IPS-20b (cell line): ENCODE data around the gene FXYD1.
"Not testable (repeated sequence)": the region's sequence is repeated elsewhere in the genome, so short reads cannot be mapped to it uniquely, and the experiment has no call there.

Source experiments
- H3K27ac ChIP-seq: one replicate; pipeline ENCODE4 v1.5.1; 2013; ENCODE audit warnings: low read length
- H3K27me3 ChIP-seq: 2 replicates; pipeline ENCODE4 v1.6.1; 2013; ENCODE audit warnings: mild to moderate bottlenecking, low read length, inconsistent platforms; ENCODE audit not compliant: insufficient read depth
- H3K36me3 ChIP-seq: 2 replicates; pipeline ENCODE4 v1.6.1; 2013; ENCODE audit warnings: low read depth, mild to moderate bottlenecking, inconsistent platforms, low read length, moderate library complexity; ENCODE audit not compliant: insufficient read depth
- H3K4me1 ChIP-seq: 2 replicates; pipeline ENCODE4 v1.6.1; 2013; ENCODE audit warnings: mild to moderate bottlenecking, control low read depth, inconsistent platforms, low read length, moderate library complexity; ENCODE audit not compliant: insufficient read depth
- H3K4me3 ChIP-seq: 2 replicates; pipeline ENCODE4 v1.5.1; 2013; ENCODE audit warnings: mild to moderate bottlenecking, low read length, inconsistent platforms
- H3K9ac ChIP-seq: 2 replicates; pipeline ENCODE4 v1.6.1; 2013; ENCODE audit warnings: low read depth, mild to moderate bottlenecking, inconsistent platforms, low read length, moderate library complexity
- H3K9me3 ChIP-seq: 2 replicates; pipeline ENCODE4 v1.6.1; 2013; ENCODE audit warnings: mild to moderate bottlenecking, low read depth, low read length, inconsistent platforms; ENCODE audit not compliant: insufficient read depth

The FXYD1 gene

GRCh38 chr19:35099897-35100275 is 38.7 kb upstream of the FXYD1 start:
- Histone ChIP-seq H3K27me3 (no peaks in the 10 kb centered on the region), H3K9me3 (no peaks in the 10 kb centered on the region), H3K4me3 (no peak overlapping the region), H3K36me3 (no peaks in the 10 kb centered on the region), H3K4me1 (no peaks in the 10 kb centered on the region), H3K9ac (no peak overlapping the region), H3K27ac (no peak overlapping the region)

DNA sequence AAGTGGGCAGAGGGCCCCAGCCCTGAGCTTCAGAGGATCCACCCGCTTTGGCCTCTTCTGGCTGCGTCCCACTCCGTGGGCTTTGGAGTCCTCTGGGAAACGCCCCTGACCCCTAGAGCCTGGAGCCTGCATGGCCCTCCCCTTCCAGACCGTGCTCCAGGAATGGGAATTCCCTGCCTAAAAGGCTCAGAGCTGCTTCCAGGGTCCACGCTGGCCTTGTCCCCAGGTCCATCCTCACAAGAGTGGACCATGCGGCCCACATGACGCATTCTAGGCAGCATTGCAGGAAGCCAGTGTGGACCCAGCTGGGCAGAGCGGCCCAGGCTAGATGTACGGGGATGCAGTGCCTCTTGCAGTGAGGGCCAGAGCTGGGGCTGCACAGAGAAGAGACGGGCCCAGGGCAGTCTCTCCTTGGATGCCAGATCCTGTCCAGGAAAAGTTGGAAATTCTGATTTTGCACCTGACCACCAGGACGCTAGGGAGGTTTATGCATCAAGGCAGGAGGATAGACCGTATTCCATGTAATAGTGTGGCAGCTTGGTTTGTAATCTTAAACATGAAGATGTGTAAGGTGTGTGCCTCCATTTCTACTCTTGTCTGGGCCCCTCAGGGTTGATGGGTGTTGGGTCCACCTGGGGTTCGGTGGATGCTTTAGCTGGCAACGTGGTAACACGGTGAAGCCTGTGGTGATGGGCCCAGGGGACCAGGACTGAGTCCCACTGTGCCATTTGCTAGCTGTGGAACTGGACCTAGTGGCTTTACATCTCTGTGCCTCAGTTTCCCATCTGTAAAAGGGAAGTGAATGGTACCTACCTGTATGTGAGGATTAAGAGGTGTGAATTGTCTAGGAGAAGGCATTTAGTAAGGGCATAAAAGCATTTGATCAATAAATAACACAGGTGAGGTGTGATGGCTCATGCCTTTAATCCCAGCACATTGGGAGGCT is 37.8 kb upstream of the FXYD1 start:
- Histone ChIP-seq H3K27me3 (no peaks in the 10 kb centered on the region), H3K36me3 (no peaks in the 10 kb centered on the region), H3K27ac (no peak overlapping the region), H3K4me1 (no peaks in the 10 kb centered on the region), H3K4me3 (no peak overlapping the region), H3K9me3 (no peaks in the 10 kb centered on the region), H3K9ac (no peak overlapping the region)

- not testable (repeated sequence) for H3K4me1 ChIP-seq, H3K36me3 ChIP-seq, H3K9ac ChIP-seq, H3K4me3 ChIP-seq, H3K27ac ChIP-seq, H3K9me3 ChIP-seq, H3K27me3 ChIP-seq
These were observed 36.7 kb upstream of the FXYD1 start for GRCh38 chr19:35101949-35102348.

- H3K9me3 ChIP-seq, H3K27ac ChIP-seq, H3K4me1 ChIP-seq, H3K4me3 ChIP-seq, H3K36me3 ChIP-seq, H3K9ac ChIP-seq, H3K27me3 ChIP-seq: not testable (repeated sequence)
These were observed 35.0 kb upstream of the FXYD1 start for GRCh38 chr19:35103614-35104013.

DNA sequence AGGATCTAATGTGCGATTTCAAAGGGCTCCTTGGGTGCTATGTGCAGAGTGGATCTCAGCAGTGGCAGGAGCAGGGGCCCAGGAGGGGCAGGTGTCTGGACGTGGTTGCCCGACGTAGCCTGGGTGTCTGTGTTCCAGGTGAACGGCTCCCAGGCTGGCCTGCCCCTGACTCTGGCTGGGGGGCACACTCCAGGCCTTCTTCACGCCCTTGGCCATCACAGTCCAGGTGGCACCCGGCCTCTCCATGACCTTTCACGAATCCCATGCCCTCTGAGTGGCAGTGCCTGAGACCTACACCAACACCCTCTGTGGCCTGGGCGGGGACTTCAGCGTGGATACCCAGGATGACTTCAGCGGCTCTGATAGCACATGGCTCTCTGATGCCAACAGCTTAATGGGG is 34.3 kb upstream of the FXYD1 start:
- no peaks in the 10 kb centered on the region for H3K36me3 ChIP-seq
- no peak overlapping the region for H3K9ac ChIP-seq
- H3K27me3 ChIP-seq, result no peaks in the 10 kb centered on the region
- no peak overlapping the region for H3K4me3 ChIP-seq
- H3K4me1 ChIP-seq, result no peaks in the 10 kb centered on the region
- H3K27ac ChIP-seq, result no peak overlapping the region
- H3K9me3 ChIP-seq, result no peaks in the 10 kb centered on the region

DNA sequence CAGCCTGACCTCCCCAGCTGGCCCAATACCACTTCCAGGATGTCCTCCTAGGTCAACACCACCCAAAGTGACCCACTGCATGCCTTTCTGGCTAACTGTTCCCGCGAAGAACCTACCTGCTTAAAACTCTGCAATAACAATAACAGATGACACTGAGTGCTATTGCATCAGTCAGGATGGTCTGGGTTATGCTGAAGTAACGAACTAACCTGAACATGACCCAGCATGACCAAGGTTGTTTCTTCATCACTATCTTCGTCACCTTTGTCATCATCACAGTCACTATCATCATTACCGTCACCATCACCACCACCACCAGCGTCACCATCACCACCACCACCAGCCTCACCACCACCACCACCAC is 33.6 kb upstream of the FXYD1 start:
- no peak overlapping the region for H3K9ac ChIP-seq
- H3K27me3 ChIP-seq, result no peaks in the 10 kb centered on the region
- no peaks in the 10 kb centered on the region for H3K36me3 ChIP-seq
- H3K4me3 ChIP-seq, result no peak overlapping the region
- H3K27ac ChIP-seq, result no peak overlapping the region
- no peaks in the 10 kb centered on the region for H3K4me1 ChIP-seq
- H3K9me3 ChIP-seq, result no peaks in the 10 kb centered on the region

DNA sequence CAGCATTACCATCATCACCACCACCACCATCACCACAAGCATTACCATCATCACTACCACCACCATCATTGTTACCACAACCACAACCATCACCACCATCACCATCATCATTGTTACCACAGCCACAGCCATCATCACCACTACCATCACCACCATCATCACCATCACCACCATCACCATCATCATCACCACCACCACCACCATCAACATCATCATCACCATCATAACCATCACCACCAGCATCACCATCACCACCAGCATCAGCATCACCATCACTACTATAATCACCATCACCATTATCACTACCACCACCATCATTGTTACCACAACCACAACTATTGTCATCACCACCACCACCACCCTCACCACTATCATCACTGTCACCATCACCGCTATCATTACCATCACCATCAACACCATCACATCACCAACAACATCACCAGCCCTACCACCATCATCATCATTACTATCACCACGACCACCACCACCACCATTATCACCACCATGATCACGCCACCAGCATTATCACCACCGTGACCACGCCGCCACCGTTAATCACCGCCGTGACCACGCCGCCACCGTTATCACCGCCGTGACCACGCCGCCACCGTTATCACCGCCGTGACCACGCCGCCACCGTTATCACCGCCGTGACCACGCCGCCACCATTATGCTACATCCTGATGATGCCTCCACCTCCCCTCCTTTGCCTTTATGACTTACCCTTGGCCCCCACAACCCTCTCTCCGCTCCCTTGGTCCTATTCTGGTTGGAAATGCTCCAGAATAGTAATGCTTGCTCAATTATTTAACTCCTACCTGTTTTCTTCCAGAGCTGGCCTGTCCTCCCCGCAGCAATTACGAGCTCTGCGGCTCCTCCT is 33.0 kb upstream of the FXYD1 start:
- no peak overlapping the region for H3K4me3 ChIP-seq
- no peak overlapping the region for H3K27ac ChIP-seq
- no peaks in the 10 kb centered on the region for H3K4me1 ChIP-seq
- H3K27me3 ChIP-seq, result no peaks in the 10 kb centered on the region
- no peak overlapping the region for H3K9ac ChIP-seq
- no peaks in the 10 kb centered on the region for H3K9me3 ChIP-seq
- no peaks in the 10 kb centered on the region for H3K36me3 ChIP-seq

DNA sequence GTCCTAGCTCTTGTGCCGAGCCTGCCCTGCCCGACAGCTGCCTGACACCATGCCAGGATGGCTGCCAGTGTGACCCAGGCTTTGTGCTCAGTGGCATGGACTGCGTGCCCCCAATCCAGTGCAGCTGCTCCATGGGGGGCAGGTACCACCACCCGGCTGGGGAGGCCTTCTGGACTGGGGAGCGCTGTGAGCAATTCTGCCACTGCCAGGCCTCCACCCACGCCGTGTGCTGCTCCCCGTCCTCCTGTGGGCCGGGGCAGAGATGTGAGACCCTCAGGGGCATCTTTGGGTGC is 32.4 kb upstream of the FXYD1 start:
- Histone ChIP-seq H3K4me1 (no peaks in the 10 kb centered on the region), H3K27ac (no peak overlapping the region), H3K36me3 (no peaks in the 10 kb centered on the region), H3K9me3 (no peaks in the 10 kb centered on the region), H3K27me3 (no peaks in the 10 kb centered on the region), H3K4me3 (no peak overlapping the region), H3K9ac (no peak overlapping the region)

GRCh38 chr19:35106898-35107541 is 31.6 kb upstream of the FXYD1 start:
- no peak overlapping the region for H3K9ac ChIP-seq
- no peaks in the 10 kb centered on the region for H3K9me3 ChIP-seq
- H3K27ac ChIP-seq, result no peak overlapping the region
- H3K27me3 ChIP-seq, result no peaks in the 10 kb centered on the region
- no peak overlapping the region for H3K4me3 ChIP-seq
- no peaks in the 10 kb centered on the region for H3K36me3 ChIP-seq
- H3K4me1 ChIP-seq, result no peaks in the 10 kb centered on the region

- Histone ChIP-seq H3K27me3 (no peaks in the 10 kb centered on the region), H3K9me3 (no peaks in the 10 kb centered on the region), H3K9ac (no peak overlapping the region), H3K4me3 (no peak overlapping the region), H3K36me3 (no peaks in the 10 kb centered on the region), H3K27ac (no peak overlapping the region), H3K4me1 (no peaks in the 10 kb centered on the region)
These were observed 31.1 kb upstream of the FXYD1 start for GRCh38 chr19:35107545-35107944.

GRCh38 chr19:35108730-35109129 is 29.9 kb upstream of the FXYD1 start:
- H3K4me3 ChIP-seq, result no peak overlapping the region
- no peak overlapping the region for H3K9ac ChIP-seq
- no peaks in the 10 kb centered on the region for H3K9me3 ChIP-seq

More at GRCh38 chr19:35108730-35109129, 29.9 kb upstream of the FXYD1 start:
- H3K27ac ChIP-seq, result no peak overlapping the region
- no peaks in the 10 kb centered on the region for H3K36me3 ChIP-seq
- H3K27me3 ChIP-seq, result no peaks in the 10 kb centered on the region
- H3K4me1 ChIP-seq, result no peaks in the 10 kb centered on the region
